ENCODE measurements around the gene MCC. TPM values are rescaled to one million over a fixed set of nuclear protein-coding genes. Genes with fewer than 3 reads are reported as not detected.

Gene MCC
- total and polyA plus RNA-seq, 2 experiments from 2014 or later, result 8.3 to 31.5 TPM

- TF ChIP-seq EZH2 (IDR thresholded peaks at IDR 0.05; ENCODE audit: borderline replicate concordance) (no peak), CTCF (IDR thresholded peaks at IDR 0.05; ENCODE audit: poor library complexity) (no peak), EZH2phosphoT487 (IDR thresholded peaks at IDR 0.05; ENCODE audit: low read depth, severe bottlenecking, unreplicated experiment) (no peak)
- Histone ChIP-seq H2AFZ (no peak overlapping the region), H3K4me2 (no peak overlapping the region), H4K20me1 (ENCODE audit: insufficient read depth, poor library complexity, severe bottlenecking) (no peaks in the 10 kb centered on the region), H3K4me3 (no peak overlapping the region), H3K27ac (no peak overlapping the region), H3K9me2 (replicated peaks; ENCODE audit: insufficient read depth) (no peaks in the 10 kb centered on the region), H3K4me1 (ENCODE audit: insufficient read depth) (no peaks in the 10 kb centered on the region), H3K79me2 (no peaks in the 10 kb centered on the region), H3K27me3 (no peaks in the 10 kb centered on the region), H3K36me3 (replicated peaks; ENCODE audit: insufficient read depth, low read depth) (no peaks in the 10 kb centered on the region), H3K9me3 (ENCODE audit: low read depth) (no peaks in the 10 kb centered on the region)
- peak; percentile 64 for DNase-seq (ENCODE audit: low spot score)
- WGBS (ENCODE audit: low lambda C conversion rate, missing lambda C conversion rate), result 71% methylated on average over 9 of the region's 9 CpGs
Observed at GRCh38 chr5:113053511-113053995, 434.7 kb downstream of the MCC start.

DNA sequence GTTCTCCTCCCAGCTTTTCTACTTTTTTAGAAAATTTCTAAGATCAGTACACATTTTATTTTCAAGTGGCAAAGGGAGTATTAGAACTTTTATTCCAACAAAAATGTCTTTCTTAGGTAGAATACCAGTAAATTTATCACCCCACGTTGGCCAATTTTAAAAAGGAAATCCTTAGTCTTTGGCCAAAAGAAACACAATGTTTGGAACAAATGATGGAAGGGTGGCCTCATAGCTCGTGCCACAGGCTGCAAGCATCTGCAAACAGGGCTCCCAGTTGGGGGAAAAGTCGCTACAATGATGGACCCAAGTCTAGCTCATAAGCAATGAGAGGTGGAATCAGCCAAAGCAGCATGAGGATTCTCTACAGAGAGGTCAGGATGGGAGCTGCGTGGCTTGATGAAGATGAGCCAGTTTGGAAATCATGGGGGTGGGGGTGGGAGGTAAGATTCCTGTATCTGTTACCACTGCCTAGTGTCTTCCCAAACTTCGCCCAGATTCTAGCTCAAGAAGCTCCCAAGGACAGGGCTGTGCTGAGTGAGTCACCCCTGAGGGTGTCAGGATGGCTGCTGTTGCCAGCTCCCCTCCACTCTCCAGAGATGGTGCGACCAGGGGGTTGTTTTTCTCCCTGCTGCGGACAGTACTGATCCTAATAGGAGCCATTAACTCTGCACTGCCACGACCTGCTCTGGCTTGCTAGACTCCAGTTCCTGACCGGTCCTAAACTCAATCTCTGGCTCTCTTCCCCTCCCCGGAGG lies 436.0 kb downstream of the MCC start:
- Histone ChIP-seq H3K9me3 (ENCODE audit: low read depth) (no peaks in the 10 kb centered on the region), H3K4me3 (no peak overlapping the region), H4K20me1 (ENCODE audit: insufficient read depth, poor library complexity, severe bottlenecking) (no peaks in the 10 kb centered on the region), H3K79me2 (no peaks in the 10 kb centered on the region), H3K9me2 (replicated peaks; ENCODE audit: insufficient read depth) (no peaks in the 10 kb centered on the region), H3K27me3 (no peaks in the 10 kb centered on the region), H3K4me2 (no peak overlapping the region), H2AFZ (no peak overlapping the region), H3K36me3 (replicated peaks; ENCODE audit: insufficient read depth, low read depth) (no peaks in the 10 kb centered on the region), H3K4me1 (ENCODE audit: insufficient read depth) (peaks cover 4% of the 10 kb centered on the region), H3K27ac (no peak overlapping the region)
- 89% methylated on average over 10 of the region's 10 CpGs for WGBS (ENCODE audit: low lambda C conversion rate, missing lambda C conversion rate)
- no peak for DNase-seq (ENCODE audit: low spot score)
- TF ChIP-seq CTCF (IDR thresholded peaks at IDR 0.05; ENCODE audit: poor library complexity) (no peak), EZH2phosphoT487 (IDR thresholded peaks at IDR 0.05; ENCODE audit: low read depth, severe bottlenecking, unreplicated experiment) (no peak)

DNA sequence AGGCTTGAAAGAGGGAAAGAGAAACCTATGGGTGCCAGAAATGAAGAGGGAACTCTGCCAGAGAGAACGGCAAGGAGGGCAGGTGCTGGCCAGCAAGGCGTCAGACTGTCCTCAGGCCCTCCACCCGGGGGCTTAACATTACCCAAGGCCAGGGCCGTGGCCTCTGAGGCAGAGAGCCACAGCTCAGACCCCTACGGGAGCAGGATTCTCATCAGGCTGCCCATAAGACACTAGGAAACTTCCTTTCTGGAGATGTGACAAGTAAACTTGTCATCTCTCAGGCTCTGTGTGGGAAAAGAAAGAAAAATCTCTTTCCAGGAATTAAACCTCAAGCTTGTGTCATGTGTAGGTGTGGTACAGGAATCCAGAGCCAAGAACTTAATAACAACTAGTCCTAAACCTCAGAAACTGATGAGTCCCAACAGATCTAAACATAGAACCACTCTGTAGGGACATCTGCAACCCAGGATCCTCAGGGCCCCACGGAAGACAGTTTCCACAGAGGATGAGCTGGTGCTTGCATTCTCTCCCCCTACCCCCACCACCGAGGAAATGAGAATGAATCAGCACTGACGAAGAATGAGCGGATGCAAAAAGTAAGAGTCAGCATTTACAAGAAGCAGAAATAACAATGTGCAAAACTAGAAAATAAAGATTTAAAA lies 437.4 kb downstream of the MCC start:
- H3K4me1 ChIP-seq (ENCODE audit: insufficient read depth), result peaks cover 8% of the 10 kb centered on the region
- H3K9me2 ChIP-seq (replicated peaks; ENCODE audit: insufficient read depth), result no peaks in the 10 kb centered on the region
- DNase-seq (ENCODE audit: low spot score), result no peak
- no peak overlapping the region for H3K27ac ChIP-seq
- no peaks in the 10 kb centered on the region for H3K79me2 ChIP-seq
- H2AFZ ChIP-seq, result no peak overlapping the region
- H3K4me2 ChIP-seq, result no peak overlapping the region
- H4K20me1 ChIP-seq (ENCODE audit: insufficient read depth, poor library complexity, severe bottlenecking), result no peaks in the 10 kb centered on the region
- H3K27me3 ChIP-seq, result no peaks in the 10 kb centered on the region
- WGBS (ENCODE audit: low lambda C conversion rate, missing lambda C conversion rate), result 71% methylated on average over 9 of the region's 9 CpGs
- H3K36me3 ChIP-seq (replicated peaks; ENCODE audit: insufficient read depth, low read depth), result no peaks in the 10 kb centered on the region
- no peak overlapping the region for H3K4me3 ChIP-seq
- no peak for TF ChIP-seq CTCF (IDR thresholded peaks at IDR 0.05; ENCODE audit: poor library complexity)
- no peak for TF ChIP-seq EZH2phosphoT487 (IDR thresholded peaks at IDR 0.05; ENCODE audit: low read depth, severe bottlenecking, unreplicated experiment)
- no peak for TF ChIP-seq EZH2 (IDR thresholded peaks at IDR 0.05; ENCODE audit: borderline replicate concordance)
- H3K9me3 ChIP-seq (ENCODE audit: low read depth), result no peaks in the 10 kb centered on the region

Data from hepatocyte (in vitro differentiated cells).